MCF 10A (cell line): ENCODE results near the gene JADE1. TPM values are rescaled to one million over a fixed set of nuclear protein-coding genes. Genes with fewer than 3 reads are reported as not detected.

Experiments used
- BruUV-seq: library from RNA; stranded (reverse); fragments of 400-500 nt; replicated peaks from 2 replicates; lab custom pipeline; 2021; lab: Mats Ljungman, UMichigan
- CTCF ChIA-PET: fragments of 300-600 bp; sonication (Branson Sonifier 250); formaldehyde crosslinking; extraction: SDS; loops from one replicate; lab custom pipeline; 2021; ENCODE audit warnings: antibody characterized with exemption, inconsistent platforms; lab: Yijun Ruan, JAX
- POLR2A ChIA-PET: fragments of 300-600, 350-650 bp; sonication (Branson Sonifier 250); formaldehyde crosslinking; extraction: SDS; loops from one replicate; lab custom pipeline; 2020; ENCODE audit warnings: antibody characterized with exemption, inconsistent platforms; lab: Yijun Ruan, JAX
- DNase-seq: peaks from one replicate; pipeline ENCODE4 v3.0.0-alpha.2; 2018; ENCODE audit not compliant: unreplicated experiment
- H3K27ac Mint-ChIP-seq: one replicate; pipeline ENCODE4 v1.8.0; 2022; ENCODE audit warnings: mild to moderate bottlenecking, low read depth, mixed read lengths; ENCODE audit not compliant: unreplicated experiment
- H3K27me3 Mint-ChIP-seq: one replicate; pipeline ENCODE4 v1.8.0; 2022; ENCODE audit warnings: mixed read lengths; ENCODE audit not compliant: insufficient read depth, unreplicated experiment
- H3K36me3 Mint-ChIP-seq: one replicate; pipeline ENCODE4 v1.8.0; 2022; ENCODE audit warnings: mild to moderate bottlenecking, moderate library complexity, mixed read lengths; ENCODE audit not compliant: insufficient read depth, unreplicated experiment
- H3K4me1 Mint-ChIP-seq: one replicate; pipeline ENCODE4 v1.8.0; 2022; ENCODE audit warnings: mixed read lengths; ENCODE audit not compliant: insufficient read depth, unreplicated experiment
- H3K4me3 Mint-ChIP-seq: one replicate; pipeline ENCODE4 v1.8.0; 2022; ENCODE audit warnings: mild to moderate bottlenecking, moderate library complexity, mixed read lengths; ENCODE audit not compliant: unreplicated experiment
- H3K9me3 Mint-ChIP-seq: one replicate; pipeline ENCODE4 v1.8.0; 2022; ENCODE audit warnings: mixed read lengths; ENCODE audit not compliant: unreplicated experiment
- CTCF ChIP-seq: fragments of 200-600 bp; IDR thresholded peaks from one replicate; pipeline ENCODE4 v1.8.0; 2022; ENCODE audit warnings: antibody characterized with exemption, mild to moderate bottlenecking; ENCODE audit not compliant: unreplicated experiment
- intact Hi-C: fragments of 100-400 bp; cut with micrococcal nuclease; formaldehyde crosslinking; loops from 2 replicates; pipeline ENCODE4 v1.14.1; 2022
- total RNA-seq: library from RNA; stranded (reverse); gene quantifications from 2 replicates; pipeline ENCODE4 v1.2.3, GENCODE V29; 2022

Gene JADE1
- total RNA-seq, 1 experiment from 2014 or later, result 25.9 TPM

- Mint-ChIP-seq H3K4me3 (no peak overlapping the region), H3K36me3 (peaks cover 5% of the 10 kb centered on the region), H3K9me3 (no peaks in the 10 kb centered on the region), H3K27me3 (no peaks in the 10 kb centered on the region), H3K27ac (no peak overlapping the region), H3K4me1 (peaks cover 13% of the 10 kb centered on the region)
- ChIA-PET CTCF (no interaction called here), POLR2A (no interaction called here)
- TF ChIP-seq CTCF, result no peak
- no TSS peak for BruUV-seq
- intact Hi-C loops, result no loop called here
- DNase-seq, result no peak
Measured at GRCh38 chr4:128904821-128905220, 95.3 kb downstream of the JADE1 start.

- BruUV-seq, result no TSS peak
- Mint-ChIP-seq H3K4me3 (no peak overlapping the region), H3K36me3 (peaks cover 5% of the 10 kb centered on the region), H3K4me1 (peaks cover 13% of the 10 kb centered on the region), H3K9me3 (no peaks in the 10 kb centered on the region), H3K27me3 (no peaks in the 10 kb centered on the region), H3K27ac (no peak overlapping the region)
- no peak for TF ChIP-seq CTCF
- ChIA-PET CTCF (no interaction called here), POLR2A (no interaction called here)
- intact Hi-C loops, result no loop called here
- no peak for DNase-seq
Measured at GRCh38 chr4:128906581-128906980, 97.1 kb downstream of the JADE1 start.

GRCh38 chr4:128907981-128908380 lies 98.5 kb downstream of the JADE1 start:
- Mint-ChIP-seq H3K27me3 (no peaks in the 10 kb centered on the region), H3K4me1 (peaks cover 13% of the 10 kb centered on the region), H3K27ac (no peak overlapping the region), H3K4me3 (no peak overlapping the region), H3K36me3 (peaks cover 5% of the 10 kb centered on the region), H3K9me3 (no peaks in the 10 kb centered on the region)
- intact Hi-C loops, result no loop called here
- no peak for TF ChIP-seq CTCF
- POLR2A ChIA-PET, result interaction anchor here (0.6 kb wide), 1 partner anchor 21 kb away, joined by 3 read pairs; no protein-coding TSS in a partner anchor
- CTCF ChIA-PET, result no interaction called here
- no peak for DNase-seq
- no TSS peak for BruUV-seq

GRCh38 chr4:128908735-128909134 lies 99.2 kb downstream of the JADE1 start:
- H3K27ac Mint-ChIP-seq, result no peak overlapping the region
- no peak for TF ChIP-seq CTCF
- H3K9me3 Mint-ChIP-seq, result no peaks in the 10 kb centered on the region
- POLR2A ChIA-PET, result no interaction called here
- DNase-seq, result peak; percentile 22
- no peak overlapping the region for H3K4me3 Mint-ChIP-seq
- no peaks in the 10 kb centered on the region for H3K27me3 Mint-ChIP-seq
- BruUV-seq, result no TSS peak
- CTCF ChIA-PET, result no interaction called here
- H3K36me3 Mint-ChIP-seq, result peaks cover 5% of the 10 kb centered on the region
- intact Hi-C loops, result no loop called here
- H3K4me1 Mint-ChIP-seq, result peaks cover 13% of the 10 kb centered on the region
